DOHH2 (cell line): ENCODE measurements around the gene RNLS.

Source experiments
- CTCF ChIP-seq: fragments of 200-600 bp; sonication (generic); IDR thresholded peaks from one replicate; pipeline ENCODE4 v1.5.1; 2014; ENCODE audit warnings: antibody characterized with exemption, mild to moderate bottlenecking, low read depth, low read length; ENCODE audit not compliant: poor library complexity, severe bottlenecking
- EZH2phosphoT487 ChIP-seq: fragments of 200-600 bp; sonication (generic); IDR thresholded peaks from 2 replicates; pipeline ENCODE4 v1.6.1; 2017; ENCODE audit warnings: borderline replicate concordance, mild to moderate bottlenecking, antibody characterized with exemption, low read length, moderate library complexity, mixed read lengths

- no peak for TF ChIP-seq CTCF
- TF ChIP-seq EZH2phosphoT487: no peak
Measured at GRCh38 chr10:88534072-88534665, 48.9 kb downstream of the RNLS start.
